Vagina (tissue), 2 donors: Measurements from ENCODE around the gene ARHGDIG. TPM values are rescaled to one million over a fixed set of nuclear protein-coding genes. Genes with fewer than 3 reads are reported as not detected.
"Not testable (repeated sequence)": the region's sequence is repeated elsewhere in the genome, so short reads cannot be mapped to it uniquely, and the experiment has no call there.

Experiments used
- DNase-seq, 2 donors: peaks; one replicate each; pipeline ENCODE4 v3.0.0-alpha.2; 2017; ENCODE audit errors: extremely low spot score in 2 of 2
- H3K27ac ChIP-seq: fragments of 200-600 bp; sonication (generic); one replicate; pipeline ENCODE4 v1.5.1; 2019
- H3K27me3 ChIP-seq: fragments of 200-600 bp; sonication (generic); one replicate; pipeline ENCODE4 v1.5.1; 2019
- H3K36me3 ChIP-seq, 2 donors: fragments of 200-600 bp; sonication (generic); one replicate each; pipeline ENCODE4 v1.5.1; 2017 to 2019
- H3K4me1 ChIP-seq: fragments of 200-600 bp; sonication (generic); one replicate; pipeline ENCODE4 v1.5.1; 2019
- H3K4me3 ChIP-seq, 2 donors: fragments of 200-600 bp; sonication (generic); 1 replicate in 1 of 2; 2 replicates in 1 of 2; pipeline ENCODE4 v1.5.1; 2016 to 2019
- H3K9me3 ChIP-seq: fragments of 200-600 bp; sonication (generic); one replicate; pipeline ENCODE4 v1.5.1; 2019
- CTCF ChIP-seq, 3 experiments: fragments of 450-650 bp in 2 of 3; fragments of 200-600 bp in 1 of 3; sonication (generic) in 1 of 3; IDR thresholded peaks; one replicate each; pipeline ENCODE4 v1.5.1; 2017 to 2019; ENCODE audit warnings: antibody characterized with exemption in 3 of 3, mild to moderate bottlenecking in 2 of 3, moderate library complexity in 2 of 3
- POLR2A ChIP-seq, 2 donors: fragments of 450-650 bp; IDR thresholded peaks; one replicate each; pipeline ENCODE4 v1.6.1; 2017; ENCODE audit warnings: antibody characterized with exemption in 2 of 2, mild to moderate bottlenecking in 2 of 2, moderate library complexity in 2 of 2
- POLR2AphosphoS5 ChIP-seq, 2 donors: sonication (generic); formaldehyde crosslinking; IDR thresholded peaks; one replicate each; pipeline ENCODE4 v1.9.0; 2017; ENCODE audit warnings: antibody characterized with exemption in 2 of 2, mild to moderate bottlenecking in 2 of 2, low read depth in 1 of 2; ENCODE audit not compliant: insufficient read depth in 1 of 2
- intact Hi-C: fragments of 100-400 bp; cut with DNase I; formaldehyde crosslinking; loops from one replicate; pipeline ENCODE4 v1.15.1; 2023
- total RNA-seq: library from RNA; depleted of rRNA; stranded (reverse); fragments of >200 nt; gene quantifications from one replicate; pipeline ENCODE4 v1.2.3, GENCODE V29; 2016

Gene ARHGDIG
- total RNA-seq, 1 donor from 2014 or later: not detected

GRCh38 chr16:325375-326145 lies 45.2 kb downstream of the ARHGDIG start:
- Histone ChIP-seq H3K4me1 (peaks cover 39% of the 10 kb centered on the region), H3K9me3 (no peaks in the 10 kb centered on the region), H3K4me3 (no peak overlapping the region), H3K27me3 (no peaks in the 10 kb centered on the region), H3K36me3 (no peaks in the 10 kb centered on the region), H3K27ac (no peak overlapping the region)
- intact Hi-C loops: no loop called here
- DNase-seq: no peak
- TF ChIP-seq CTCF (IDR thresholded peaks at IDR 0.05) (no peak), POLR2A (IDR thresholded peaks at IDR 0.05) (no peak), POLR2AphosphoS5 (IDR thresholded peaks at IDR 0.05; ENCODE audit: insufficient read depth in 1 of 2, low read depth in 1 of 2) (no peak)

DNA sequence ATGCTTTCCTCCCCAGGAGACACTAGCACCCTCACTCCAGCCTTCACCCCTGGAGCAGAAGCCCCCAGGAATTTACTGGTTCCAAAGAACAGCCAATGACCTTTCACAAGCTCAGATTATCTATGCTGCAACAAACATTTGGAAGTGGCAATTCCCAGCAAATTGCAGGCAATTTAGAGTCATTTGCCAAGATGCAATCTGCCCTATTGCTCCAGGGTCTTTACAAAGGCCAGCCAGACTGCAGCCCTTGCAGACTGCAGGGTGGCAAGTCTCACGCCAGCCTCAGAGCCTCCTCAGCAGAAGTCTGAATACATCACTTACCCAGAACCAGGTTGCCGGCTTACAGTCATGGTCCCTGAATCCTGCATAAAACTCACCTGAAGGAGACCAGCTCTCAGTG lies 50.4 kb downstream of the ARHGDIG start:
- no peaks in the 10 kb centered on the region for H3K9me3 ChIP-seq
- peaks cover 38% of the 10 kb centered on the region for H3K4me1 ChIP-seq
- H3K27me3 ChIP-seq: no peaks in the 10 kb centered on the region
- TF ChIP-seq POLR2A (IDR thresholded peaks at IDR 0.05) (no peak), POLR2AphosphoS5 (IDR thresholded peaks at IDR 0.05; ENCODE audit: insufficient read depth in 1 of 2, low read depth in 1 of 2) (no peak), CTCF (IDR thresholded peaks at IDR 0.05) (no peak)
- intact Hi-C loops: no loop called here
- no peak overlapping the region for H3K4me3 ChIP-seq
- no peak overlapping the region for H3K27ac ChIP-seq
- DNase-seq: no peak
- no peaks in the 10 kb centered on the region for H3K36me3 ChIP-seq

DNA sequence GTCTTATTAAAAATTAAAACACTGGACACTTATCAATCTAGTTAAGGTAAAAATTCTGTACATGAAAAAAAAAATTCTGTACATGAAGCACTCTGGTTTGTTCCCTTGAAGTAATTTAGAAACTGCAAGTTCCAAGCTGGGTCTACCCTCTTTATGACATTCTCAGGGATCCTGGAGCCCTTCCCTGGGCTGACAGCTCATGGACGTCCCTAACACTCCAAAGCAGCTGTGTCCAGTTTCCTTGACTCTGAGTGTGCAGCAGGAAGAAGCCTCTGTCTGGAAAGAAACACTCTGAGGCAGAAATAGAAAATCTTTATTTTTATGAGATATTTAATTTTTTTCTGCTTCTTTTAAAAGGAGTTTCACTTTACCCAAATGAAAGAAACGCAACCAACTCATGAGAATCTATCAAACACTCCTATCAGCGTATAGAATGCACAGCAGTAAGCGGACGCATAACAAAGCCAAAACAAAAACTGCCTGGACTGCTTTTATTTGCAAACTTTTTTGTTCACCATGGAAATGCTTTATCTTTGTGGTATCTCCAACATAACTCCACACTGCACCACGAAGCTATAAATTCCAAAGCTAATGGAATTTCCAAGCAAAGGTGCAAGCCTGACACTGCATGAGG lies 50.9 kb downstream of the ARHGDIG start:
- peaks cover 43% of the 10 kb centered on the region for H3K4me1 ChIP-seq
- H3K27me3 ChIP-seq, intact Hi-C loops, H3K4me3 ChIP-seq, H3K9me3 ChIP-seq, DNase-seq, H3K36me3 ChIP-seq, H3K27ac ChIP-seq: not testable (repeated sequence)

Other genes starting within 250 kb of the ARHGDIG start
- gene POLR3K, start 227.0 kb upstream of the ARHGDIG start, total RNA-seq: 12.8 TPM
- gene SNRNP25, start 226.8 kb upstream of the ARHGDIG start, total RNA-seq: 15.0 TPM
- gene RHBDF1, start 208.0 kb upstream of the ARHGDIG start, total RNA-seq: 86.9 TPM
- gene MPG, start 202.4 kb upstream of the ARHGDIG start, total RNA-seq: 124 TPM
- gene NPRL3, start 141.9 kb upstream of the ARHGDIG start, total RNA-seq: 29.2 TPM
- not detected for gene HBZ, start 127.9 kb upstream of the ARHGDIG start, total RNA-seq
- gene HBM, start 114.6 kb upstream of the ARHGDIG start, total RNA-seq: not detected
- gene HBA2, start 107.7 kb upstream of the ARHGDIG start, total RNA-seq: 697 TPM
- 523 TPM for gene HBA1, start 103.9 kb upstream of the ARHGDIG start, total RNA-seq
- not detected for gene HBQ1, start 100.1 kb upstream of the ARHGDIG start, total RNA-seq
- gene LUC7L, start 51.1 kb upstream of the ARHGDIG start, total RNA-seq: 79.3 TPM
- 23.3 TPM for gene FAM234A, start 45.8 kb upstream of the ARHGDIG start, total RNA-seq
- 5.4 TPM for gene RGS11, start 4.6 kb upstream of the ARHGDIG start, total RNA-seq
- gene PDIA2, start 2.6 kb downstream of the ARHGDIG start, total RNA-seq: not detected
- gene AXIN1, start 72.1 kb downstream of the ARHGDIG start, total RNA-seq: 16.9 TPM
- 96.5 TPM for gene MRPL28, start 89.9 kb downstream of the ARHGDIG start, total RNA-seq
- gene PGAP6, start 101.4 kb downstream of the ARHGDIG start, total RNA-seq: 38.3 TPM
- gene NME4, start 116.6 kb downstream of the ARHGDIG start, total RNA-seq: 88.6 TPM
- gene DECR2, start 121.3 kb downstream of the ARHGDIG start, total RNA-seq: 17.9 TPM
- 36.6 TPM for gene RAB11FIP3, start 145.1 kb downstream of the ARHGDIG start, total RNA-seq
- 38.3 TPM for gene CAPN15, start 247.1 kb downstream of the ARHGDIG start, total RNA-seq